HG02642 (cell line): Measurements from ENCODE around the gene TEX14.
A peak's percentile ranks its signal among the peaks of the same experiment; 100 is the strongest.
"Not testable (repeated sequence)": the region's sequence is repeated elsewhere in the genome, so short reads cannot be mapped to it uniquely, and the experiment has no call there.

Experiments
- ATAC-seq: cut with Tn5 transposase; IDR thresholded peaks from one replicate; pipeline ENCODE4 v1.9.1; 2021; ENCODE audit warnings: mild to moderate bottlenecking; ENCODE audit not compliant: unreplicated experiment, poor library complexity

Gene TEX14

GRCh38 chr17:58693208-58693607, 1.4 kb upstream of the TEX14 start:
- ATAC-seq, result no peak

DNA sequence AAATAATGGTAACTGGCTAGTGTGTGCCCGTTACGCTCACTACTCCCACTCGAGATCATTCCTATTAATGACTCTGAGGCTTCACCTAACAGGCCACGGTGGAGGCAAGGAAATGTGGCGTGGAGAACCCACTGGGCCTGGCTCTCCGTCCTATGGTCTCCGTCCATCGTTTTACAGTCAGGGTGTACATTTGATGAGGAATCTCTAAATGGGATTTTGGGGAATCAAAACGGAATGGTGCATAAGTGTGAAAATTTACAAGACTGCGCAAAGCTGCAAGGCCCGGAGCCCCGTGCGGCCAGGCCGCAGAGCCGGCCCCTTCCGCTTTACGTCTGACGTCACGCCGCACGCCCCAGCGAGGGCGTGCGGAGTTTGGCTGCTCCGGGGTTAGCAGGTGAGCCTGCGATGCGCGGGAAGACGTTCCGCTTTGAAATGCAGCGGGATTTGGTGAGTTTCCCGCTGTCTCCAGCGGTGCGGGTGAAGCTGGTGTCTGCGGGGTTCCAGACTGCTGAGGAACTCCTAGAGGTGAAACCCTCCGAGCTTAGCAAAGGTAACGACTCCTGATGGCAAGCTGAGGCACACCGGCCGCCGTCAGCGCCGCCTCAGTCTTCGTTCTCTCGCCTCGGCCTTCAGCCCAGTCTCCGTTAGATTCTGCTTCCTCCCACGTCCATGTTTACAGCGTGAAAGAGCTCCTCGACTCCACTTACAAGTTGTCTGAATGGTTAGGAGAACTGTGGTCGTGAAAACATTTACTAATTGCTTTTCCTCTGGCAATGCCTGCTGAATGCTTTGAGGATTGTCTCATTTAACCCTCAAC, 602 bp upstream of the TEX14 start, which contains the start of gene RAD51C:
TSS of gene RAD51C (plus strand) at position 364 of the 817 bp plus-strand sequence. CDS start at position 406, 42 bp downstream.
- ATAC-seq, result peak; percentile 98

- not testable (repeated sequence) for ATAC-seq
These were observed 1.8 kb downstream of the TEX14 start for GRCh38 chr17:58690033-58690432.

GRCh38 chr17:58688521-58688920, 3.3 kb downstream of the TEX14 start:
- no peak for ATAC-seq

DNA sequence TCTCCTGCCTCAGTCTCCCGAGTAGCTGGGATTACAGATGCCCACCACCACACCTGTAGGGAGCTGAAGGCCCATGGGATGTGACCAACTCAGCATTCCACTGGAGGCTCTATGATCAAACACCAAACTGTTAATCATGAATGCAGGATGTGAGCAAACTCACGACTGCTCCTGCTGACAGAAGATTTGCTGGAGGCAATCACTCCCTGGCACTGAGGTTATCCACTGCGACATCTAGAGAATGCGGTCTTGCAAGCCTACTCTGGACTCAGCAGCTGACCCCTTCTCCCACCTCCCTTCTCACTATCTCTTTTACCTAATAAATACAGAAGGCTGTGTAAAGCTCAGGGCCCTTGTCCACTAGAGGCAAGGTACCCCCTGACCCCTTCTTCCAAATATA, 4.9 kb downstream of the TEX14 start:
- no peak for ATAC-seq

GRCh38 chr17:58684462-58684861, 7.4 kb downstream of the TEX14 start:
- not testable (repeated sequence) for ATAC-seq

- no peak for ATAC-seq
These were observed 7.8 kb downstream of the TEX14 start for GRCh38 chr17:58684003-58684402.

GRCh38 chr17:58680038-58680369, 11.8 kb downstream of the TEX14 start:
- no peak for ATAC-seq

DNA sequence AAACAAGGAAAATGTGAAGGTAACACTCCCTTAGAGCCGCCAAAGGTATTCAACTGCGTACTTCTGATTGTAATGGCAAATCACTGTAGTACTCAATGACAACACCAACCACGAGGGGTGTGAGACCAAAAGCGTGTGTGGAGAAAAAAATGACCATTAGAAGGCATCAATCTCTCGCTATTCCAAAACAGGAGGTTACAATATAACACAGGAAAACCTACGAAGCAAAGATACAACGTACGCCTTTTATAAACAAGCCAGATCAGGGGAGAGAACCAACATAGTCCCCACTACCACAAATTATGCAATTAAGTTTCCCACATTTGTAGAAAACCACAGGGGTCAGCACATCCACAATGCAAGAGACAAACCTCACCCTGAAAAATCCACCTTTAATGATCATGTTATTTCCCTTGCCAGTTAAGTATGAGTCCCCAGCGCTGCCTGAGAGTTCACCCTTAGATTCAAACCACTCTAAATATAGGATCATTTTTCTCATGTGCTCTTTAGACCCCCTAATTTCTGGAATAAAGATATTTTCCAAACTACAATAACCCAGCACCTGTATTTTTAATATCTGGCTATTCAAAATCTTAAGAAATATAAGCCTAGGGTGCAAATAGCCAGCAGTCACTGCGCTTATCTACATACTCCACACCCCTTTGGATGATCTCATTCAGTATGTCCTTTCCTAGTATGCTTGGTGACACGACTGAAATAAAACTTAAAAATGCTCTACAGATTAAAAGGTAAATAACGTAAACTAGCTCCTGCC, 12.4 kb downstream of the TEX14 start:
- ATAC-seq, result no peak

DNA sequence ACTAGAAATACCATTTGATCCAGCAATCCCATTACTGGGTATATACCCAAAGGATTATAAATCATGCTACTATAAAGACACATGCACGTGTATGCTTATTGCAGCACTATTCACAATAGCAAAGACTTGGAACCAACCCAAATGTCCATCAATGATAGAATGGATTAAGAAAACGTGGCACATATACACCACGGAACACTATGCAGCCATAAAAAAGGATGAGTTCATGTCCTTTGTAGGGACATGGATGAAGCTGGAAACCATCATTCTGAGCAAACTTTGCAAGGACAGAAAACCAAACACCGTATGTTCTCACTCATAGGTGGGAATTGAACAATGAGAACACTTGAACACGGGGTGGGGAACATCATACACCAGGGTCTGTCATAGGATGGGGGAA, 13.6 kb downstream of the TEX14 start:
- ATAC-seq, result not testable (repeated sequence)

DNA sequence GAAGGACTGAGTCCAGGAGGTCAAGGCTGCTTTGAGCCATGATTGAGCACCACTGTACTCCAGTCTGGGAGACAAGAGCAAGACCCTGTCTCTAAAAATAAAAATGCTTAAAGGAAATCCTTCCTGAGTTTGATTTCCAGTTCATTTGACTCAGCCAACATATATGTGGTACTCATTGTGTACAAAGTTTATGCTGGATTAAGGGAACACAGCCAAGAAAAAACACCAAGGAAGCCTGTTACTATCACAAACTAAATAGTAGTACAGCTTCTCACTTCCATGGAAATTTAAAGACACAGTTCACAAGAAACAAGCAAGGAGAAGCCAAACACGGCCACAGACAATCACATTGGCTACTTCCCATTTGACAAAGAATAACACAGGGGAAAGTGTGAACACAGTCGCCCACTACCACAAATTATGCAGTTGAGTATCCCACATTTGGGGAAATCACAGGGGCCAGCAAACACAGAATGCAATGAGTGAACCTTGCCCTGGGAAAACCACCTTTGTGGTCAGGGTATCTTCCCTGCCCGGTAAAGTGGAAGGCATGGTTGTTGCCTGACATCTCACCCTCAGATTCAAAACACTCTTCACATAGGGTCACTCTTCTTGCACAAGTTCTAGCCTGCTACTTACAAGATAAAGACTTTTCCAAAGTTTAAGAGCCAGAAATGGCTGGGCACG, 14.5 kb downstream of the TEX14 start:
- no peak for ATAC-seq

- ATAC-seq, result no peak
These were observed 19.9 kb downstream of the TEX14 start for GRCh38 chr17:58671969-58672368.

GRCh38 chr17:58669853-58670252, 22.0 kb downstream of the TEX14 start:
- ATAC-seq, result no peak

GRCh38 chr17:58668598-58668935, 23.3 kb downstream of the TEX14 start:
- ATAC-seq, result no peak

GRCh38 chr17:58667934-58668597, 23.8 kb downstream of the TEX14 start:
- no peak for ATAC-seq

- no peak for ATAC-seq
These were observed 25.0 kb downstream of the TEX14 start for GRCh38 chr17:58666858-58667267.

DNA sequence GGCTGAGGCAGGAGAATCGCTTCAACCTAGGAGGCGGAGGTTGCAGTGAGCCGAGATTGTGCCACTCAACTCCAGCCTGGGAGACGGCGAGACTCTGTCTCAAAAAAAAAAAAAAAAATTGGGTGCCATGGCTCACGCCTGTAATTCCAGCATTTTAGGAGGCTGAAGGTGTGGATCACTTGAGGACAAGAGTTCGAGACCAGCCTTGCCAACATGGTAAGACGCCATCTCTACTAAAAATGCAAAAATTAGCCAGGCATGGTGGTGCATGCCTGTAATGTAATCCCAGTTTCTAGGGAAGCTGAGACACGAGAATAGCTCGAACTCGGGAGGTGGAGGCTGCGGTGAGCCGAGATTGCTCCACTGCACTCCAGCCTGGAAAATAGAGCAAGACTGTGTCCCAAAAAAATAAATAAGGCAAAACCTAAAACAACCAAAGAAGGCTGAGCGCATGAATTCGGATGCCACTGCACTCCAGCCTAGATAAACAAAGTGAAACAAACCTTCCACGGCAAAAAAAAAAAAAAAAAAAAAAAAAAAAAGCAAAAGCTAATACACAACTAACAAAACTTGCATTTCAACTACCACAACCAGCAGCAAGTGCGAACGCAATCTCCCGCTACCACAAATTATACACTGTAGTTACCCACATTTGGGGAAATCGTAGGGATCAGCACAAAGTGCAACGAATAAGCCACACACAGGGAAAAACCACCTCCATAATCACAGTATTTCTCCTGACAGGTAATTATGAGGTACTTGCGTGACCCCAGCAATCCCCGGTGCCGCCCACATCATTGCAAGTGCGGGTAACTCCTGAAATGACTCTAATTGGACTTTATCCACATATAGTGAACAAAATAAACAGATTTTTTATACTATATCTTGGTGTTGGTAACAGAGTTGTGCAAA, 25.6 kb downstream of the TEX14 start:
- ATAC-seq, result no peak

DNA sequence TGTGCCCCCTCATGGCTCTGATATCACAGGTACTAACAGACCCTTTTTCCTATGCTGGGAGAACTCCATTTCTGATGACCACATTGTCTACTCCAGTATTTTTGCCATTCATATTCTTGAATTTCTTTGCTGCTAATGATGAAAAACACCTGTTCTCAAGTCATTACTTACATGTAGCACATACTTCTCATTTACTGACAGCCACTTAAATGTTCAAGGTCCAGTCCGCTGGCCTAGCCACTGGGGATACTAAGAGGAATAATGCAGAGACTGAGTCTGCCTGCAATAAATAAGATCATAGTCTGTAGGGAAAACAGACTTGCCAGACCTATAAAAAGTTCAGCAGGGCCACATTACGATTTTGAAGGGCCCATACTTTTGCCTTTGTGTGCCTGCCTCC, 27.5 kb downstream of the TEX14 start:
- no peak for ATAC-seq

DNA sequence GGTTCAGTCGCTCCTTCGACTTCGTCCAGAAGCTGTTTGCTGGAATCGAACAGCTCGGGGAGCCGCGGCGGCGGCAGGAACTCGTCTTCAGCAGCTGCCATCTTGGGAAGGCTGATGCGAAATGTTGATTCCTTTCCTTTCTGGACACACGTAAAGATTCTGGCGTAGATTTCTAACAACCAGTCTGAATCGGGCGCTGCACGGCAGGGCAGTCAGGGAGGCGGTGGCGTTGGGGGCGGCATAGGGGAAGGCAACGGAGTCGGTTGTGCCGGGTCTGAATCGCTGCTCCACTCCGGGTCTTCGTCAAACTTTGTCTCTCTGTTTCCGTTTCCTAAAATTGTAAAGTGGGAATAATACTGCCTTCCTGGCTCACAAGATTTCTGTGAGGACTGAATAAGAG, 30.3 kb downstream of the TEX14 start:
- ATAC-seq, result no peak

DNA sequence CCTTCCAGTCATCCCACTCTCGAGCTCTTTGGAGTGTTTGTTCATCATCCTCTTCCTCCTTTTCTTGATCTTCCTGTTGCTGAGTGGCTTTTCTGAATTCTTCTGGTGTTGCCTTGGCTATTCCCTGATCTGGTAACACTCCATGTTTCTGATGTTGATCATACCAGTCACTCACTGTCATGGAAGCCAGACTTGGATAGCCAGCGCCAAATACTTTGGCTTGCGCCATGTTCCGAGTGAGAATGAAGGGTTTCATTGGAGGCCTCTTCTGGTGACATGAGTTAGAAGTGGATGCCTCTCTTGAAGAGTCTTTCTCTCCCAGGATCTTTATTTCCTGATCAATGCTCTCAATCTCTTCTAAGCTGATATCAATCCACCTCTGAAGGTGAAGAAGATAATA, 31.2 kb downstream of the TEX14 start:
- no peak for ATAC-seq
